LNCAP (cell line): ENCODE results near the gene PRR18.

Experiments used
- TF ChIP-seq, protein P1 (sequence below): fragments of 450-650 bp; IDR thresholded peaks from 2 replicates; pipeline ENCODE4 v1.5.1; 2017; ENCODE audit warnings: mild to moderate bottlenecking

PRR18 gene

DNA sequence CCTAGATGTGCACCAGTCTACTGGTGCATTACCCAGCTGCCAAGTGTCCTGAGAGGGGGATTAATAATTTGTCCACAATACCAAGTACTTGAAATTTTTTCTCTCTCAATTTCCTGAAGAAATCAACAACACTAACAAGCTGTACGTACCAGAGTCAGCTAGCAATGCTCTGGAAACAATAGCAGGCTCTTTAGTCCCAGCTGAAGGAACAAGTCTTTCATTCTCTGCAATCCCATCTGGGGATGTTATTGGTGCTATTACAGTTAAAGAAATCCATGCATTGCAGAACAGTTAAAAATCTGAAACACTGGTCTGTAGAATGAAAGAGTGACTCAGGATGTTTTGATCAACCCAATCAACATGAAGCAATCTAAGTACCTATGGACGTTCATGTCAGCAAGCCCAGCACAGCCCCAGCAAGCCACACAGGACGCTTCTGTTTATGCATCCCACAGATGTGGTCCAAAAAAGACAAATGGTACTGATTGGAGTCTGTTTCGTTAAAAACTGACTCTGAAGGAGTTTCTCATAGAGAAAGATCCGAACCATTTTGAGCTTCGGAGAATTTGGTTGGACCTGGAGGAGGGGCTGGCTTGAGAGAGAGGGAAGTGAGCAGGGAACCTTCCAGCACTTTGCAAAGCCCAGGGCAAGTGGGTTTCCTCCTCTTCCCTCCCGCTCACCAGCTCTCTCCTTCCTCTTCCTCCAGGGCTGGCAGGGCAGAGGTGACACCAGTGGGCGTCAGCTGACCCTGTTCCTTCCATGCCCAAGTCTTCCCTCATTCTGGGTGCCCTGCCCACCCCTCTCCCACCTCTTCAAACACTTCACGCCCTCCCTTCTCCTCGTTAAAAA is 11.9 kb downstream of the PRR18 start:
- TF ChIP-seq, protein P1, sequence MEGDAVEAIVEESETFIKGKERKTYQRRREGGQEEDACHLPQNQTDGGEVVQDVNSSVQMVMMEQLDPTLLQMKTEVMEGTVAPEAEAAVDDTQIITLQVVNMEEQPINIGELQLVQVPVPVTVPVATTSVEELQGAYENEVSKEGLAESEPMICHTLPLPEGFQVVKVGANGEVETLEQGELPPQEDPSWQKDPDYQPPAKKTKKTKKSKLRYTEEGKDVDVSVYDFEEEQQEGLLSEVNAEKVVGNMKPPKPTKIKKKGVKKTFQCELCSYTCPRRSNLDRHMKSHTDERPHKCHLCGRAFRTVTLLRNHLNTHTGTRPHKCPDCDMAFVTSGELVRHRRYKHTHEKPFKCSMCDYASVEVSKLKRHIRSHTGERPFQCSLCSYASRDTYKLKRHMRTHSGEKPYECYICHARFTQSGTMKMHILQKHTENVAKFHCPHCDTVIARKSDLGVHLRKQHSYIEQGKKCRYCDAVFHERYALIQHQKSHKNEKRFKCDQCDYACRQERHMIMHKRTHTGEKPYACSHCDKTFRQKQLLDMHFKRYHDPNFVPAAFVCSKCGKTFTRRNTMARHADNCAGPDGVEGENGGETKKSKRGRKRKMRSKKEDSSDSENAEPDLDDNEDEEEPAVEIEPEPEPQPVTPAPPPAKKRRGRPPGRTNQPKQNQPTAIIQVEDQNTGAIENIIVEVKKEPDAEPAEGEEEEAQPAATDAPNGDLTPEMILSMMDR: no peak

DNA sequence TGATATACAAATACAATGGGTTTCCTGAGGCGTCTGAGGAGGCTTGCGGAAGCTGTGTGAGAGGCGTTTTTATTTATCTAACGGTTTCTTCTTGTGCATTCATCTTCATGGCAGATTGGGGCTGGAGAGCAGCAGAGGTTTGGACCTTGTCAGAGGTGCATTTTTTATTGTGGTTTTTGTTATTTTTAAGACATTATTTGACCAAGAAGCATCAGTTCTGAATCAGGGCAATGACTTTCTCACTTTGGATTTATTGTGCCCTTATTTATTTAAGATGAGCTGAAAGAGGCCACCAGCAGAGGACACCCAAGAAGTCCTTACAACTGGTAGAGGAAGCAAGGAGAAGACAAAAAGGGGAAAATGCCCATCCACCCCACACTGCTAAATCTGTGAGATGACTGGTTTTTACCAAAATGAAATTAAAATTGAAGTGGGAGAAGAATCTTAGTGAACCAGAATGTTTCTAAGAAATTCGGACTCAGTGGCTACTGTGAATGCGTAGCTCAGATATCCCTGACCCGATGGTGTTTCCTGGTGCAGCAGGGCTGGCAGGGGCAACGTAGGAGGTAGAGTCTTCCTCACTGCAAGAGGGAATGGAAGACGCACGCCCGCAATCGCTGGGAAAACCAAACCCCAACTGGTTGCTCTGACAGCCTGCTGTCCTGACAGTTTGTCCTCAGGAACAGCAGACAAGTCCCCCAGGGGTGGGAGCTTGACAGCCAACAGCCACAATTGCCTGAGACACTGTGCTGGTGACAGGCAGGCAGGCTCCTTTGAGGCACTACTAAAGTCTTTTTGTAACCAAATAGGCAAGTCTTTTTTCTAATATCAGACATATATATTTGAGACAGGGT is 14.2 kb downstream of the PRR18 start:
- TF ChIP-seq, protein P1: no peak

DNA sequence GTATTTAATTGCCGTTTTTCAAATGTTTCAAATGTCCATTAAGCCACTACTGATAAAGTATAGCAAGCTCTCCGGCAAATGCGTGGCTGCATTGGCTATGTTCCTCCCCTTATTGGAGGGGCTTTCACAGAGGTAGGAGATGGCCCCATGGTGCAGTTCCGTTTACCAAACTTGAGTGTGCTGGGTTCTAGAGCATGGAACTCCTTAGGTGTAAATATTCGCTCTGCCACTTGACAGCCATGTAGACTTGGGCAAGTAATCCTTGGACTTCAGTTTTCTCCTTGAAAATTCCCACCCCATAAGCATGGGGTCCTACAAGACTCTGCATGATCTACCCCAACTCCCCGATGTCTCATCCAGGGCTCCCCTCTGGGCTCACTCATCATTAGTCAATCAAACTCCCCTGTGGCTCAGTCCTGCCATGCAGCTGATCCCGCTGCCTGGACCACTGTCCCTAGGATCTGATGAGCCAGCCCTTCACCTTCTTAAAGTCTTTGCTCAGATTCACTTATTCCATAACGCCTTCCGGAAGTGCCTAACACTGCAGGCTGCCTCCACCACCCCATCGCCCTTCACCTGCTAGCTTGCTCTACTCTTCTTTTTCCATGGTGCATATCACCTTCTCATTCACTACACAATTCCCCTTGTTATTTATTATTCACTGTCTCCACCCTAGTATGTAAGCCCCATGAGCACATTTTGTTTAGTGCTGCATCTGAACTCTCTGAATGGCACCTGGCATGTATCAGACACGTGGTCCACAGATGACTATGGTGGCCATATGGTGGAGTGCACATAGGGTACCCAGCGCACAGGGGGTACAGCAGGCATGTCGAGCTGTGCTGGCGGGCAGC is 18.8 kb downstream of the PRR18 start:
- TF ChIP-seq, protein P1: no peak

DNA sequence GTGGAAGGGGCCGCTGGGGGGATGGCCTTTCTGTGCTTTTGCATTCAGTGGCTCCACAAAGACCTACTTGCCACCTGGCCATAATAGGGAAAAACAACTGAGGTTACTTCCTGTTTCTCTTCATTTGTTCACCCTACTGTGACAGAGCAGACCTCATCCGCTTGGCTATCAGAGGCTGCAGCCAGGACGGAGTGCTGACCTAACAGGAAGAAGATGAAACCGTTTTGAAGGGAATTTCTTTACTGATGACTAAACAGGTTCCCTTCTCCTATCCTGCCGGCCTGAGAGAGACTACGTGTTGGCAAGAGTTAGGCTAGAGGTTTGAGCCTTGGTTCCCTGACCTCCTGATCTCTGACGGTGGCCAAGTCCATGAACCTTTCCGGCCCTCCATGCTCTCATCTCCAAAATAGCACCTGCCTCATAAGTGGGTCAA is 21.3 kb downstream of the PRR18 start:
- TF ChIP-seq, protein P1: no peak

DNA sequence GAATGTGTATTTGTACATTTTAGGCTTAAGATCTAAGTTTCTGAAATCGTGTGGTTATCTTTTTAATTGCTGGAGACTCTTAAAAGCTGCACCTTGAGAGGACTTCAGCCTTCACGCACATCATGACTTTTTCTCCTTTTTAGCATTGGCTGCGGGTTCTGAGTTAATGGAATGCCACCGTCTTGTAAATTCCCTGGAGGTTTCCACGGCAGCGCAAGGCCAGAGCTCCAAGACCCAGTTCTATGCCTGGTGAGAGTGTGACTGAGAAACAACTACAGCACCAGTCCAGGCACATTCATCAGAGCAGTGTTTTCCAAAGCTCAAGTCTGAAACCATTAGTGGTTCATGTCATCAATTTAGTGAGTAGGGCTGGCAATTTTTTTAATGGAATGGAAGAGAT is 23.0 kb downstream of the PRR18 start:
- TF ChIP-seq, protein P1: no peak

DNA sequence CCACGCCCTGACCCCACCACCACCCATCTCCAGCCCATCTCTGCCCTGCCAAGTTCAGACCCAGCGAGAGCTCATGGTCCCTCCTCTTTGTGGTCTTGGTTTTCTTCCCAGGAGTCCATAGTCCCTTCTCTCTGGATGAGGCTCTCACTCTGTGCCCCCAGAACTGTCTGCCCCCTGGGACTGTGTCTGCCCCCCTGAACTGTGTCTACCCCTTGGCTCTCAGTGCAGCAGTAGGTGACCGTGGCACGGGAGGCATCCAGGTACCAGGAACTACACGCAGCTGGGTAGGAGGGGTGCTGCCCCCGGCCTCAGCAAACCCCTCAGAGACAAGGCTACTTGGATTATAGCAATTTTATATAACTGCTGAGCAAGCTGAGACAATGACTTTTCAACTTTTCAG is 23.6 kb downstream of the PRR18 start:
- TF ChIP-seq, protein P1: no peak
